ENCODE data around the gene TMEM232. TPM values are rescaled to one million over a fixed set of nuclear protein-coding genes. Genes with fewer than 3 reads are reported as not detected.

TMEM232 gene
- 1.6 and 1.8 TPM in 2 replicates for total RNA-seq (2021)
- long read RNA-seq, partial matches to known transcripts: 1 of 3 reads
- long read RNA-seq, other reads (novel, unspliced or antisense): 2 of 3 reads

DNA sequence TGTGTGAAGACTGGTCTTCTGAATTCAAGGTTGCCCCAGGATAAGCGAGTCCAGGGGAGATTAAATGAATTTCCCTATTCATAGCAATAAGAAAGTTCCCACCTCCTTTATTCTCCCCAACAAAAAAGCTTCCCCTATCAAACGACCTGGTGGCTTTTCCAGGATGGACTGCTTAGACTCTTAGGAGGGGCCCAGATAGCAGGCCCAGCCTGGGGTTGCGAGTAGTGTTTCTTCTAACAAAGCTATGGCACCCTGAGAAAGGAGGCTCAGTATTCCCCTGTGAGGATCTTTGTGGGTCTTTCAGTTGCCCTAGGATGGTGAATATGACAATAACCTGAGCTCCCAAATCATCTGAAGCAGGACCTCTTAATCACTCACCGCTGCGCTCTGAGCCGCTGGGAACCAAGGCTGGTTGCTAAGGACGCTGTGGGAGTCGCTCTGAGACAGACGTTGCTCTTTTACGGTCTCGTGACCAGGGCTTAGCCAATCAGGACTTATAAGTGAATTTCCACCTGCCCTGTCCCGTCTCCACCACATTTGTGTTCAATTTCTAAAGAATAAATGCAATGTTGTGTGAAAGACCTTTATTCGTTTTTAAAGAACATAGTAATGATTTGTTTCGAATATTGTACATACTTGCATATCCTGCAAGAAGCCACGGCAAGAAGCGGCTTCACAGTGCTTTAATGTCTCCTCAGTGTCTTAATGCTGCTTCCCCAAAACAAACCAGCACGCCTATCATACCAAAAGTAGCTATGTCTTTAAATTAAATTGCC, at the start of gene TMEM232:
TMEM232 (minus strand) TSS at position 423 of the 776 bp plus-strand sequence. CDS start 59,319 bp downstream, outside the sequence.
- Histone ChIP-seq H2BK15ac (ENCODE audit: low read depth, low read length) (no peak within 1 kb of the TSS), H3K79me2 (ENCODE audit: insufficient read depth, low read length) (no peaks in the 10 kb centered on the region), H3K27me3 (ENCODE audit: insufficient read depth, low read length) (no peaks in the 10 kb centered on the region), H2BK12ac (ENCODE audit: insufficient read length, low read depth, low read length) (no peak within 1 kb of the TSS), H3K23me2 (ENCODE audit: insufficient read length, low read depth, low read length, poor library complexity, severe bottlenecking) (no peaks in the 10 kb centered on the region), H3K4me2 (ENCODE audit: insufficient read depth, insufficient read length, low read length) (peak within 1 kb of the TSS; percentile 79), H4K20me1 (ENCODE audit: control insufficient read depth, insufficient read depth, insufficient read length) (no peaks in the 10 kb centered on the region), H3K9ac (ENCODE audit: extremely low read depth, insufficient read length, low read length) (no peak within 1 kb of the TSS), H3K9me3 (ENCODE audit: control insufficient read depth, low read depth, low read length) (no peaks in the 10 kb centered on the region), H4K5ac (ENCODE audit: insufficient read length, low read depth, low read length) (no peak within 1 kb of the TSS), H2BK20ac (ENCODE audit: low read depth, low read length, poor library complexity, severe bottlenecking) (no peak within 1 kb of the TSS), H2BK120ac (ENCODE audit: low read depth, low read length, poor library complexity, severe bottlenecking) (no peak within 1 kb of the TSS), H4K91ac (ENCODE audit: insufficient read length, low read depth, low read length) (no peak within 1 kb of the TSS), H2AK5ac (ENCODE audit: insufficient read length, low read length) (no peak within 1 kb of the TSS), H4K8ac (replicated peaks; ENCODE audit: insufficient read length, low read depth, low read length) (no peak within 1 kb of the TSS), H3K56ac (ENCODE audit: insufficient read length, low read depth, low read length) (no peak within 1 kb of the TSS), H2BK5ac (ENCODE audit: insufficient read length, low read length) (no peak within 1 kb of the TSS), H3K14ac (ENCODE audit: insufficient read depth, low read length) (no peak within 1 kb of the TSS), H3K4me1 (ENCODE audit: insufficient read depth, low read length) (no peaks in the 10 kb centered on the region), H3K18ac (ENCODE audit: insufficient read length, low read depth, low read length) (no peak within 1 kb of the TSS), H3K23ac (ENCODE audit: insufficient read length, low read depth, low read length) (no peak within 1 kb of the TSS), H3K27ac (ENCODE audit: insufficient read length, low read depth, low read length) (no peak within 1 kb of the TSS), H3K79me1 (ENCODE audit: insufficient read depth, low read depth, low read length, poor library complexity, severe bottlenecking) (no peaks in the 10 kb centered on the region), H3T11ph (ENCODE audit: low read length) (no peak within 1 kb of the TSS), H3K4ac (ENCODE audit: low read depth, low read length) (no peak within 1 kb of the TSS), H2AFZ (ENCODE audit: low read length) (peak within 1 kb of the TSS; percentile 97)
- Mint-ChIP-seq H3K27ac (peak within 1 kb of the TSS in 1 of 3 experiments; percentile 52; a peak in 2 of 7 replicates), H3K27me3 (ENCODE audit: low read depth) (no peaks in the 10 kb centered on the region; the same call in none of the 2 replicates), H3K36me3 (ENCODE audit: insufficient read depth in 1 of 3, low read depth in 3 of 3) (no peaks in the 10 kb centered on the region), H3K9me3 (no peaks in the 10 kb centered on the region), H3K4me1 (no peaks in the 10 kb centered on the region; a peak in 1 of 4 replicates), H3K4me3 (peak within 1 kb of the TSS; percentile 76 to 83)
- peak; percentile 86 for DNase-seq
- TF ChIP-seq, protein P1, sequence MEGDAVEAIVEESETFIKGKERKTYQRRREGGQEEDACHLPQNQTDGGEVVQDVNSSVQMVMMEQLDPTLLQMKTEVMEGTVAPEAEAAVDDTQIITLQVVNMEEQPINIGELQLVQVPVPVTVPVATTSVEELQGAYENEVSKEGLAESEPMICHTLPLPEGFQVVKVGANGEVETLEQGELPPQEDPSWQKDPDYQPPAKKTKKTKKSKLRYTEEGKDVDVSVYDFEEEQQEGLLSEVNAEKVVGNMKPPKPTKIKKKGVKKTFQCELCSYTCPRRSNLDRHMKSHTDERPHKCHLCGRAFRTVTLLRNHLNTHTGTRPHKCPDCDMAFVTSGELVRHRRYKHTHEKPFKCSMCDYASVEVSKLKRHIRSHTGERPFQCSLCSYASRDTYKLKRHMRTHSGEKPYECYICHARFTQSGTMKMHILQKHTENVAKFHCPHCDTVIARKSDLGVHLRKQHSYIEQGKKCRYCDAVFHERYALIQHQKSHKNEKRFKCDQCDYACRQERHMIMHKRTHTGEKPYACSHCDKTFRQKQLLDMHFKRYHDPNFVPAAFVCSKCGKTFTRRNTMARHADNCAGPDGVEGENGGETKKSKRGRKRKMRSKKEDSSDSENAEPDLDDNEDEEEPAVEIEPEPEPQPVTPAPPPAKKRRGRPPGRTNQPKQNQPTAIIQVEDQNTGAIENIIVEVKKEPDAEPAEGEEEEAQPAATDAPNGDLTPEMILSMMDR (conservative IDR thresholded peaks at IDR 0.05): no peak
- WGBS (ENCODE audit: extremely low coverage, insufficient read length, low lambda C conversion rate): no CpG with 5 or more reads among the region's 17 CpGs

Measured in H9 (cell line).